GM21390 (cell line): ENCODE results near the gene CDX1.
"Not testable (repeated sequence)": the region's sequence is repeated elsewhere in the genome, so short reads cannot be mapped to it uniquely, and the experiment has no call there.

Experiments used
- ATAC-seq: cut with Tn5 transposase; IDR thresholded peaks from one replicate; pipeline ENCODE4 v1.9.1; 2021; ENCODE audit not compliant: unreplicated experiment

The CDX1 gene

DNA sequence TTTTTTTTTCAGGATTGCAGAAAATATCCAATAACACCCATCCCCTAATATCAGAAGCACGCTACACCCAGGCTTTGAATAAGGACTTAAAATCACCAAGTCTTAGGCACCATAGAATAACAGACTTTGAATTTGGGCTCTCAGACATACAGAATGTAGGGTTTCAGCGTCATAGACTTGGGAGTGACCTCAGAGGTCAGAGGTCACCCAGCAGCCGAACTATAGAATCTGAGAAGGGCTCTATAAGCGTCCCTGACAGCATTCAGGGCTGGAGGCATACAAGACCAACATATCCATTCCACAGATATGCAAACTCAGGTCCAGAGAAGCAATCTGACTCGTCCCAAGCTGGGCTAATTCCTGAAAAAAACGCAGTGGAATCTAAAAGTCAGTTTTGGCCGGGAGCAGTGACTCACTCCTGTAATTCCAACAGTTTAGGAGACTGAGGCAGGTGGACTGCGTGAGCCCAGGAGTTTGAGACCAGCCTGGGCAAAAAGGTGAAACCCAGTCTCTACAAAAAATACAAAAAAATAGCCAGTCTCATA, 58.0 kb downstream of the CDX1 start:
- ATAC-seq: no peak

DNA sequence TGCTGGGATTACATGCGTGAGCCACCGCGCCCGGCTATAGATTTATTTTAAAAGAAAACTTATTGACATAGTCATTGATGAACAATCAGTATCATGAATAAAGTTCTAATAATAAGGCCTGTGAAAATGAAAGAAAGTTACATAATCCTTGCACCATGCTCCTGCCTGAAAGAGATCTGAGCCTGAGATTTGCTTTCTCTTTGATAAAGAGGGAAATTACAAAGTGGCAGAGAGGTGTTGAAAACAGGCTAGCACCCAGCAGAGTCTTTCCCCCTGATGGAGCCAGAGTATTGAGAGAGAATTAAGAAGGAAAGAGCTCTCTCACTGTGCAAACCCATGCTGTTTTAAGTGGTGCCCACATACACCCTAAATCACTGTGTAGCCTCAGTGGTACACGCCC, 60.5 kb downstream of the CDX1 start:
- ATAC-seq: no peak

DNA sequence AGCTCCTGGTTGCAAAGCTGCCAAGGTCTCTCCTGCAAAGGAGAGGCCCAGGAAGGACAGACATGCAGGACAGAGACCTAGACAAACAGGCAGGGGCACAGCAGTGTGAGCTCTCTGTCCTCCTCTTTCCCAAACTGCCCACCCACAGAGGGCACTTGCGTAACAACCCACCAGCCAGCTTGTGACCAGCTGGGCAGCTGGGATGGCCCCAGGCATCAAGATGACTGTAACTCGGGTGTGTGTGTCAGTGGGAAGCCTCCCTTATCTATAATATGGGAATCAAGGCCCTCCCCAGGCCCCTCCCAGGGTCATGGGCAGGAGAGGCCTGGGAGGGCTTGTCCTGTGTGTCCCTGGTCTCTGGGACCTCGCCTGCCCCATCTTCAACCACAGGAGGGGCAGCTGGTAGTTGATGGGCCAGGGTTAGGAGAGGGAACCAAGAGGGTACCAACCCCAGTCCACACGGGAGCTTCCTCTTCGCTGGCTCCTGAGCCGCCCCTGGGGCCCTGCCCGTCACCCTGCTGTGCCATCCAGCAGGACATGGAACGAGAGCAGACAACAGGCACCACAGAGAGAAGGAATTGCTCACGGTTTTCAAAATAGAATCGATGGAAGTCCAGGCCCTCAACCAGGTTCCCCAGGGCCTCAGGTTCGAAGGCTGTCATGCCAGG, 61.2 kb downstream of the CDX1 start:
- no peak for ATAC-seq

DNA sequence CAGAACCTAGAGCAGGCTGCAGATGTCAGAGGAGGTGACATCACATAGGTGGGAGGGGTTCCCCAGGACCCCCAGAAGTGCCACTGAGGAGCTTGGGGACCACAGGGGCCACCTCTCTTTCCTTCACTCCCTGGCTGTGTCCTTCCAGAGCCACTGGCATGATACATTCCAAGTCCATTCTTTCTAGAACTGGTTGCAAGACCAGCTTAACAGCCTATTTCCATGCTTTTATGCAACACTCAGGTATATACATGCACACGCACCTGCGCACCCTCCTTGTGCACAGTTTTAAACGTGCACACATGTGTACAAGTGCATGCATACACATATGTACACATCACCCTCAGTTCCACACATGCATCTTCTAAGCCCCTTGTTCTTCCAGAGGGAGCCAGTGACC, 63.0 kb downstream of the CDX1 start:
- ATAC-seq: no peak

DNA sequence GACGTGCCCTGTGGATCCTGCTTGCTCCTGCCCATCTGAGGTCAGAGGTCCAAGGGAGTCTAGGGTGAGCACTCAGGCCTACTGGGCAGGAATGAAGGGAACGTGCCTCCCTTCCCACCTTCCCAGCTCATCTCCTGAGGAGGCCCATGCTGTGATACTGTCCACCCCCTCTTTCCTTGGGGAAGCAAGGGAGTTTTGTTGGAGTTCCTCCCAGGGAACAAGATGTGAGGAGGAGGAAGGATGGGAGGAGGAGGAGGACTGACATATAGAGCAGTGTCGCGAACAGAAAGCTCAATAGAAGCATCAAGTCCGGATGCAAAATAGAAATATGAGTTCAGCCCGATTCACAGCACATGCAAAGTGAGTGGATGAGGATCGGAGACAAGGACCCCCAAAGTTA, 64.3 kb downstream of the CDX1 start:
- no peak for ATAC-seq

- ATAC-seq: not testable (repeated sequence)
These were observed 67.1 kb downstream of the CDX1 start for GRCh38 chr5:150233706-150234105.
